GM21717 (cell line): ENCODE data around the gene FOXP1.

ENCODE experiments used
- ATAC-seq: cut with Tn5 transposase; IDR thresholded peaks from one replicate; pipeline ENCODE4 v1.9.1; 2021; ENCODE audit warnings: mild to moderate bottlenecking, moderate library complexity; ENCODE audit not compliant: unreplicated experiment

The FOXP1 gene

DNA sequence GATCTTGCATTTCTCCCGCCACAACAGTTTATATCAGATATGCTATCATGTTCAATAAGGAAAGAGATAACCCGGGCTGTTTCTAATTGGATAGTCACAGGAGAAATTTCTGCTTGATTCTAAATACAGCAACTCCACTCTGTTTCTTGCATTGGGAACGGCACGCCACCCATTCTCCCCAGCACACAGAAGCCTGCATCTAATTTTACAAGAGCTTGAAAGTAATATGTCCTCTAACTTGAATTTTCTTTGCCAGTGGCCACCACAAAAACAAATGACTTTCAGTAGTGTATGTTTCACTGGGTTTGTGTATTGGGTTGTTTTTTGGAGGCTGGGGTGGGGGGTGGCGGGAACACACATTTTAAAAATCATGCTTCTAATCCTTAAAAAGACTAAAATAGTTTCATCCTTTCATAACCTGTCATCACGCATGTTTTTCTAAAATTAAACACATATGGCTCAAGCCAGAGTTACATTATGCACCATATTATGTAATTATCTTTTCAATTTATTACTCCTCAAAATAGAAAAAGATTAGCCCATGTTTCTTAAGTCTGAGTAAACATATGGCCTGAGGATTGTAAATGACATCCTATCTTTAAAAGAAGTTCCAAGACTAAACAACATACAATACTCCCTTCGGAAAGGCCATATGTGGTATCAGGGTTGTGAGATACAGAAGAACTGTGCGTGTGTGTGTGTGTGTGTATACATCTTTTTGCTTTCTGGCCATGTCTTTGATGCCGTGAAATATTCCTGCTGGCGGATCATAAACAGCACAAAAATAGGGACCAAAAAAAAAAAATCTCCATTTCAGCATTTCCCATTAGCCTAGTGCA lies 176.3 kb downstream of the FOXP1 start:
- ATAC-seq: no peak

DNA sequence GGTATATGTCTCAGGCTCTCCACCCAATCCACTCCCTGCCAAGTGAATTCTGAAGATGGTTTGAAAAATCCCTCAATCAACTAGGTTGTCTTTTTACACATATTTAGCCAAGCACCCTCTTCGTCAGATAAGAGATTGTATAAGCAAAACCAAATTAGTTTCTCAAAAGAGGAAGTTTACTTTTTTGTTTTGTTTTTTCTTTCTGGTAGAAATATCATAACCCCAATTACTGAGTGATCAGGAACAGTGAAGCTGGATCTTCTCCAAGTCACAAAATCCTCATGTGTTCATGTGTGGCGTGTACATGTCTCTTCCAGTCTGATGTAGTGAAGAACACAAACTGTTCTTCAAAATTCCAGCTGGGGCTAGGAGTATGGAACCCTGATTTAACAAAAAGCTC lies 180.6 kb downstream of the FOXP1 start:
- ATAC-seq: no peak

DNA sequence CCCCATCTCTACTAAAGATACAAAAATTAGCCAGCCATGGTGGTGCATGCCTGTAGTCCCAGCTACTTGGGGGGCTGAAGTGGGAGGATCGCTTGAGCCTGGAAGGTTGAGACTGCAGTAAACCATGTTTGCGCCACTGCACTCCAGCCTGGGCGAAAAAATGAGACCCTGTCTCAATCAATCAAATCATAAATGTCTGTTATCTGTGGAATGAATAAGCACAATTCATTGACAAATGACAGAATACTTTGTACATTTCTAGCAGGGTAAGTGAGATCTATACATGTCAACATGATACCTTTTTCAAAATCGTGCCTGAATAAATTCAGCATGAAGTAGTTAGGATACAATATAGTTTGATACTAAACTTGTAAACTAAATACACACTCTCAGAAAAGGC lies 181.2 kb downstream of the FOXP1 start:
- no peak for ATAC-seq

DNA sequence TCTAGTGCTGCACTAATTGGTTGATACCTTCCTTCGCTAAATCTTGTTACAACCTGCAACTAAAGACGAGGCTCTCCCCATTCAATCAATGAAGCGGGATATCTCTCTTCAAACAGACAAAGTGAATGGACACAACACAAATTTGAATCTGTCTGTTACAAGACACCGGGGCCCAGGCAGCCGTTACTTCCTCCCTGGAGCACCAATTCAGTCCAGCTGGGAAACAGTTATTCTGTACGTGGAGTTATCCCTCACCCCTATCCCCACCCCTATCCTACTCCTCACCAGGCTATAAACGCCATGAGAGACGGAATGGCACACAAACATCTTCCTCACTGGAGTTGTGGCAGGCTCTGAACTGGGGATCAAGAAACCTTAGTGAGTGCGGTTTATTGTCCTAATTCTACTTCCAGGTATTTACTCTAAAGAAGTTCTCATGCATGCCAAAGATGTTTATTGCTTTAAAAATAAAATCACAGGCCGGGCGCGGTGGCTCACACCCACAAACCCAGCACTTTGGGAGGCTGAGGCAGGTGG lies 181.8 kb downstream of the FOXP1 start:
- ATAC-seq: no peak

DNA sequence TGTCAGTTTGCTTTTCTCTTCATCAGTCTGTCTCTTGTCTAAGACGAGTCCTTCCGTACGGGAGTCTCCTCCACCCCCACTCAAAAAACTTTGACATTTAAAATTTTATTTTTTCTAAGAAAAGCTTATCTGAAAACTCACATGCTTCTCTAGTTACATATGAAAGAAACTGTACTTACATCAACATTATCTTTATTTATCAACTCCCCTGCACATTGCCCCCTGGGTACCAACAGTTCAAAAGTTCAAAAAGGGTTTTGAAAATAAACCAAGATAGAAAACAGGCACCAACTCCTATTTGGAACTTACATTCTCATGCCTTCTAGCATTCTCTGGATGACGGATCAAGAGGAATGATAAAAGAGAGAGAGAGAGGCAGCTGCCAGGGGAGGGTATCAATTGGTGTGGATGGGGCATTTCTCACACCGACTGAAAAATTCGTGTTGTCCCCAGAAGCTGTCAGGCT lies 182.5 kb downstream of the FOXP1 start:
- no peak for ATAC-seq

DNA sequence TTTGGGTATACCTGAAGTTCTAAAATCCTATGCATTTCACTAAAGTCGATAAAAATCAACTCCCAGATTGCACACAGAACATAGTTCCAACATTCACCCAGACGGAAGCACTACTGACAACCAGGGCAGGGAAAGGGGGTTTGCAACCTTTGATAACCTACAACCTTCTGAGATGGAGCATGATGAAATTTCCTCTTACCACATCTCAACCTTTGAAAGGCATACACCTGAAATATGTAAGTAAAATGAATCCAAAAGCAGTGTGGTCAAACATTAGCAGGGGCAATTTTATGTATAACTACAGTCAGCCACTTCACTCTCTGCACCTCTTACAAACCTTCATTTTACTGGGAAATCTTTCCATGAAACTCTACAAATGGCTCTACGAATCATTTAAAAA lies 184.1 kb downstream of the FOXP1 start:
- no peak for ATAC-seq

DNA sequence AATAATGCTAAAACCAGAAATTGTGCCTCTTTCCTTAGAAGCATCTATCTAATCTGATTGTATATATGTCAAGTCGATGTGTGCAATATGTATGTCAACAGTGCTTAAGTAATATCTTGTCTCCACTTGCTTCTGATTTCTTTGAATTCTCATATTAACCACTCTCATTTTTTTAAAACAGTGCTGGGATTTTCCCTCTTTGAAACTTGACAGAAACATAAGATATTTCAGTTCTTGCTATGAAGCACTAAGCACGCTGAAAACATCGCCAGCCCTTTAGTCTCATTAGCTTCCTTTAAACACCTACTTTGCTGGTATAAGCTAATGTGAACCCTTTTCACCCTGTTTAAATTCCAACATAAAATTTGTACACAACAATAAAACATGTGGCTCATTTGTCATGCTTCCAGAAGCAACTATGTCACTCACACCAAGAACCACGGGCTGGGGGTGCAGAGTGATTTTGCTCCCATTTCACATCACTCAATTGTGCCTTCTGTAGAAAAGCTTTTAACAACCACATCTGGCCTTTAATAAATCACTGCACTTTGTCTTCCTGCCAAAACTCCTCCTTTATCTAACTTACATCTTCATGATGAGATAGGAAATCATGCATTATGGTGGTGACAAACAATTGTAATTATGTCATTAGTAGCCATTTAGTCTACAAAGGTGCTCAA lies 185.2 kb downstream of the FOXP1 start:
- no peak for ATAC-seq

DNA sequence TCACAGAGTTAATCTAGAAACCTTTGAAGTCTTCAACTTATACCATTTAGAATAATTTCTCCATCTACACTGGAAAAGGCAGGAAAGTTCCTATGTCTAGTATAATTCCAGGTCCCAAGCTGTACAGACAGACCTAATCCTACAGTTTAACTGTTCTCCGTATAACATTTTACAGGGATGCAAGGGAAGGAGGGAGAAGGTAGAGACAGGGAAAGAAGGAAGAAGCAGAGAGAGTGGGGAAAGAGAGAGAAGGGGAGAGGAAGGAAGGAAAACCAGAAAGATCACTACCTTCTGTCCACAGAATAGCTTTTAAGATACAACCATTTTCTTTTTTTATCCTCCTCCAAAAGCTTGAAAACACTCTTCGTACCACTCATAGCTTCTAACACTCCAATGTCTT lies 185.8 kb downstream of the FOXP1 start:
- ATAC-seq: no peak

DNA sequence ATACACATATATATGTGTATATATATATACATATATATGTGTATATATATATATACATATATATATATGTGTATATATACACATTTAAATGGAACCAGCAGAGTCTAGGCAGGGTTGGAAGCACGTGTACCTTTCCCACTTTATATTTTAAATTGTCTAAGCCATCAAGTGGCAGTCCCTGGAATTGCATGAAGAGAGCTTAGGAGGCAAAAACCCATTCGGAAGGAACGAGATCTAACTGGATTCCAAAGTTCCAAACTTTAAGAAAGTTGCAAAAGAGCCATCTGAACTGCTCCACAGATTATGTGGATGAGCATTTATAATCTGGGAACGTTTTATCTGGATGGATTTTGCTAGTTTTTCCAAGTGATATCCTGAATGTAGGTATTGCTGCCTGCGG lies 186.5 kb downstream of the FOXP1 start:
- ATAC-seq: no peak

DNA sequence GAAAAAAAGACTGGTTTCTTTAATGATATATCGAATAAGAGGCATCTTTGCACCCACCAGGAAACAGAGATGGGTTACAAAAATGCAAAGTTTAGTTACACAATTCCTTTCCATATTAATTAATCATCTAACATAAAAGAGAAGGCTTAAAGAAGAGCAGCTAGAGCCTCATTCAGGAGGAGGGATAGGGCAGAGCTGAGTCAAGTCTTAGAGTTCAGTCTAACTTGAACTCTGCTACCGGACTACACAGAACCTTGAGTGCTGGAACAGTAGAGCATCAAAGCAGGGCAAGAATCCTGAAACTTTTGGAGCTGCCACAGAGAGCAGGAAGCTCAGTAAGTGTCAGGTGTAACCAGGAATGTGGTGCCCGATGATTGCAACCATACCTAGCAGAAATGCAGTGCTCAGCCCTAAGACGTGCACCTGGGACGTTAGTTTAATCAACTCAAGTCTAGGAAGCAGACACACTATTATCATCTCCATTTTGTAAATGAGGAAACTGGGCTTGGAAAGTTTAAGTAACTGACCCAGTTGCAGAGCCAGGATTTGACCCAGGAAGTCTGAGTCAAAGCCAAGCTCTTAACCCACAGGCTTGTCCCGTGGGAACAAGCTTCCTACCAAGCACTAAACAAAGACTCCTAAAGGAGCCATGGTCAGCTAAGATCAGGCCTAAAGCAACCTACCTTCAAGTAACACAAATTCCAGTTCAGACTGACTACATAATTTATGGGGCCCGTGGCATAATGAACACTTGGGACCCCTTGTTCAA lies 187.4 kb downstream of the FOXP1 start:
- ATAC-seq: no peak

DNA sequence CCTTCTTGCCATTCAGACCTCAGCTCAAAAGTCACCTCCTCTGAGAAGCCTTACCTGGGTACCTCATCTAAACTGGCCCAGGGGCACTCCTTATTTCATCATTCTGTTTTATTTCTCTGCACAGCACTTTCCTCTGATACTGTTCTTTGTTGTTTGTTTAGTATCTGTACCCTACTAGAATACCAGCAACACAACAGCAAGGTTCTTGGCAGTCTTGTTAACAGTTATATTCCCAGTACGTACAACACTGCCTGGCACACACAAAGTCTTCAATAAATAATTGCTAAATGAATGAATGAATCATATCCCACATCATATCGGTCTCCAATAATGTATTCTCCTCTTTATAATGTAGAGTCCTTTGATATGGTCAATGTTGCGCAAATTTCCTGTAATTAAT lies 188.1 kb downstream of the FOXP1 start:
- ATAC-seq: no peak

DNA sequence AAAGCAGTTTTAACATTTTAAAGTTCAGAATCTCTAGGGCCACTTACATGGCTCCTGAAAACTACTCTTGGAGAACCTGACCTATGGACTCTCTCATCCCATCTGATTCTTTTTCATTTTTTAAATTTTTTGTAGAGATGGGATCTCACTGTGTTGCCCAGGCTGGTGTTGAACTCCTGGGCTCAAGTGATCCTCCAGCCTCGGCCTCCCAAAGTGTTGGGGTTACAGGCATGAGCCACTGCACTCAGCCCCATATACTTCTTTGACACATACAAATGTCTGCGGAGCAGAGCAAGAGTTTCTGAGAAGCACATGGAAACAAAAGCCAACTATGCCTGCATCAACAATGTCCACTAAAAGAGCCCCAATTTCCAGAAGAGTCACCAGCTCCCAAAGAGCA lies 189.8 kb downstream of the FOXP1 start:
- no peak for ATAC-seq

DNA sequence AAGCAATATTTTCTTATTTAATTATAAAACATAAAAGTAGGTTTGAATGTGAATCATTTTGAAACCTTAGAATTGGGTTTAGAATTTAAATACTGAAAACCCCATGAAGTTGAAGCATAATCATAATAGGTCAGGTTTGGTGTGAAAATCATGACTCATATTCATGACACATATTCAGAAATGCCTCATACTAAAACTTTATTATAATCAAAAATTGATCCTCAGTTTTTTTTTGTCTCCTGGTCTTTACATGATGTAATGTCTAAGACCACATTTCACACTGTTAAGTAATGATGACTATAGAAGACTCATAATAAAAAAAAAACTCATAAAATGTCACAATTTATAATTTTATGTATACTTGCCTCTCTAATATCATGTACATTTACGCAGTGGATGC lies 190.4 kb downstream of the FOXP1 start:
- peak; percentile 54 for ATAC-seq

DNA sequence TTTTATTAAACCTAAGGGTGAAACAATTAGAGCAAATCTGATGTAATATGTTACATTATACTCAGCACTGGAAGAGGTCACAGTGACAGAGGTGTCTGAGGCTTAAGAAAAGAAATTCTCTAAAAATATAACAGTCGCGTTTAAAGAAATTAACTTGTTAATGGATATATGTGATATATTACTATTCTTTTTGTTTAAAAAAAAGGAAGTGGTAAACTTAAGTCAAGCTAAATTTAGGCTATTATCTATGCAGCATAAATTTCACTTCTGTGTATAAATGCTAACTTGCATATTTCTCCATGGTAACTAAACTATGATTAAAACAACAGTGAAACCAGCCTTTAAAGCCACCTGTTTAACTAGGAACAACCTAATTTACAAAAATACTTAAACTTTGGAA lies 191.3 kb downstream of the FOXP1 start:
- peak; percentile 67 for ATAC-seq

DNA sequence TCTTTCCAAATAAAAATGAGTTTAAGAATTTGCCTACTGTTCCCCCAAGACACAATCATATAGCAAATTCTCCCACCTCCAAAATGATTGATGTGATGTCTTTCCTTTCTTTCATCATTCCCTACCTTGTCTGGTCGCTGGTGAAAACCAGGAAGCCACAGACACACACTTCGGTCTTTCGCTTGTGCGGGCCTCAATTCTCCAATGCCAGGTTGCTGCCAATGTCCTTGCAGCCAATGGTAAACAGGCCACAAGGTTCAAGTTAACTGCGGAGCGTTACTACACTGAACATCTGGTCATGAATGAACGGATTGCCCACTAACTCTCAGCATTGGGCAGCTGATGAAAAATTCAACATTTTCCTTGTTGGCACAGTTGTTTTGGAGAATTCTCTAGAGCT lies 192.2 kb downstream of the FOXP1 start:
- ATAC-seq: no peak

DNA sequence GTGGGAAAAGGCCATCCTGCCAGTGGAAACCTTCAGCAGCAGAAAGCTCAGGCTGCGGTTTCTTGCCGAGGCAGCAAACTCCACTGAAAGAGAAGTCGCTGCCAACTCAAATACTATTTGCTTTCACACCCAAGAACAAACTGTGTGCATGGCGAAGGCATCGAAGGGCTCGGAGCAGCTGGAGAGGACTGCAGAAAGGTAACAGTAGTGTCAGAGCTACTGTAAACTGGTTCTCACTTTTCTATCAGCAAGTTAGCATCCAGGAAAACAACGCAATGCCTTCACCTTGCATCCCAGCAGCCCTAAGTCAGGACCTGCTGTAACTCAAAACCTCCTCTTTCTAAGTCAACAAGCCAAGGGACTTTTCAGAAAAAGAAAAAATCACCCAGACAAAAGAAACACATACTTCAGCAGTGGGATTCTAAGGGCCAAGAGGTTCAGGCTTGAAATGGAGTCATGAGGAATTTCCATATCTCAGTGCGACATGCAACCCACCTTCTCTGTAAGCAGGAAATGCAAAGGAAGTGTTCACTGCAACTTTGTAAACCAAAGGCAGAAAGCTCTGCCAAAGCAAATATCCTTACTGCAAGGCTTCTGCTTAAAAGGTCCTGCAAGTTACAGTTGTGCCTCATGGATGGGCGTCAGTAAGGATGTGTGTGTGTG lies 193.5 kb downstream of the FOXP1 start:
- no peak for ATAC-seq

DNA sequence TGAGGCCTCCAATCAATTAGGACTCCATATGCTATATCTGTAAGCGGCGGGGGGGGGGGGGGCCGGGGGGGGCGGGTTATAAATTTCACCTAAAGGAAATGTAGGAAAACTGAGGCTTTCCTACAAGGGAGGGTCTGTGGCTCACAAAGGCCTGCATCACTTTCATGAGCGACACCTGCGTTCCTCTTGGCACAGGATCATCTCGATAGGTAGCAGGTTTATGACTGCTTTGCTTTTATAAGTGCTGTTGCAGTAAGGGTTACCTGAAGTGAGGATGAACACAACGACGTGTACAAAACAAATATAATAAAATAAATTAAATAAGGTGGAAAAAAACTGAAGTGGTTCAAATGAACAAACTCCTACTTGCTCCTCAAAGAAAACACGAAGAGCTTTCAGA lies 194.3 kb downstream of the FOXP1 start:
- no peak for ATAC-seq

DNA sequence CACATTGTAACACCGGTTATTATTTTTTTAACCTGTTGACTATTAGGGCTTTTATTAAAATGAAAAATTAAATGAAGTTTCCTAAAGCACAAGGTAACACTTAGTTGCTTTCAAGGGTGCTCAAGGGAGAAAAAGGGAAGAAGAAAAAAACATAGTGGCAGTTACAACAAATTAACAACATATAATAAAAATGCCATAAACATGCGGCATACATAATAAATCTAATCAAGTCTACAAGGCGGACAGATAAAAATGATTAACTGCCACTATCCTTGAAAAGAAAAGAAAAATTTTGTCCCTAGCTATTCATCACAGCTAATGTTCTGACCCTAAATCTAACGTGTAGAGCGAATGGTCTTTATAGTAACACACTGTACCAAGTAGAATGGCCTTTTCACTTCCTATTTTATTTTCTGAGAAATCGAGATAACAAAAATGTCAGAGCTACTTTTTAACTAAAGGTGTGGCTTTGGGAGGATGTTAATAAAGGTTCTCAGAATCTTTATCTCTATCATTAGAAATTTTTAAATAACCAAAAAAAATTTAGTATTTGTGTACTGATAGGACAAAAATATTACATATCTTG lies 194.9 kb downstream of the FOXP1 start:
- ATAC-seq: no peak

DNA sequence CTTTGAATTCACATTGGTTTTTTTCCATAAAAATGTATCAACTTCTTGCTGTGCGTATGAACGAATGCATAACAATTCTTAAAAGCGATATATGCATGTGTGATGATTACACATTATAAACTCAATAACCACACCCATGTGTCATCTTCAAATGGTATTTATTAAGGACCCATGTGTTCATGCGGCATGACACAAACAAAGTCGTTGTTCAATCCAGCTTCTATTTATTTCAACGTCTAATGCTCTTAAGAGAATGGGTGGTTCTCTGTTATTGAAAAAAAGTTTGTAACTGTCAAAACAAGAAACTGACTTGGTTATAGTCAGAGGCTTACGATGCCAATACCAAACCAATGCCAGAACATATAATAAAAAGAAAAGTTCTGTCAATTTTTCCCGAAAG lies 195.9 kb downstream of the FOXP1 start:
- ATAC-seq: no peak
